Articular chondrocyte of knee joint (primary cell): ENCODE results near the gene NUP58. TPM values are rescaled to one million over a fixed set of nuclear protein-coding genes. Genes with fewer than 3 reads are reported as not detected.

Experiments used
- total RNA-seq: library from RNA; depleted of rRNA; stranded (reverse); fragments of >200 nt; gene quantifications from 2 replicates; pipeline ENCODE4 v1.2.3, GENCODE V29; 2012

The NUP58 gene, protein sequence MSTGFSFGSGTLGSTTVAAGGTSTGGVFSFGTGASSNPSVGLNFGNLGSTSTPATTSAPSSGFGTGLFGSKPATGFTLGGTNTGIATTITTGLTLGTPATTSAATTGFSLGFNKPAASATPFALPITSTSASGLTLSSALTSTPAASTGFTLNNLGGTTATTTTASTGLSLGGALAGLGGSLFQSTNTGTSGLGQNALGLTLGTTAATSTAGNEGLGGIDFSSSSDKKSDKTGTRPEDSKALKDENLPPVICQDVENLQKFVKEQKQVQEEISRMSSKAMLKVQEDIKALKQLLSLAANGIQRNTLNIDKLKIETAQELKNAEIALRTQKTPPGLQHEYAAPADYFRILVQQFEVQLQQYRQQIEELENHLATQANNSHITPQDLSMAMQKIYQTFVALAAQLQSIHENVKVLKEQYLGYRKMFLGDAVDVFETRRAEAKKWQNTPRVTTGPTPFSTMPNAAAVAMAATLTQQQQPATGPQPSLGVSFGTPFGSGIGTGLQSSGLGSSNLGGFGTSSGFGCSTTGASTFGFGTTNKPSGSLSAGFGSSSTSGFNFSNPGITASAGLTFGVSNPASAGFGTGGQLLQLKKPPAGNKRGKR
- total RNA-seq = 51.8 and 52.5 TPM in 2 replicates

GRCh38 chr13:25301347-25302113, at the start of gene NUP58:
Gene NUP58, plus strand, starts transcription at chr13:25301625. Its CDS starts 149 bp downstream, at chr13:25301774.

DNA sequence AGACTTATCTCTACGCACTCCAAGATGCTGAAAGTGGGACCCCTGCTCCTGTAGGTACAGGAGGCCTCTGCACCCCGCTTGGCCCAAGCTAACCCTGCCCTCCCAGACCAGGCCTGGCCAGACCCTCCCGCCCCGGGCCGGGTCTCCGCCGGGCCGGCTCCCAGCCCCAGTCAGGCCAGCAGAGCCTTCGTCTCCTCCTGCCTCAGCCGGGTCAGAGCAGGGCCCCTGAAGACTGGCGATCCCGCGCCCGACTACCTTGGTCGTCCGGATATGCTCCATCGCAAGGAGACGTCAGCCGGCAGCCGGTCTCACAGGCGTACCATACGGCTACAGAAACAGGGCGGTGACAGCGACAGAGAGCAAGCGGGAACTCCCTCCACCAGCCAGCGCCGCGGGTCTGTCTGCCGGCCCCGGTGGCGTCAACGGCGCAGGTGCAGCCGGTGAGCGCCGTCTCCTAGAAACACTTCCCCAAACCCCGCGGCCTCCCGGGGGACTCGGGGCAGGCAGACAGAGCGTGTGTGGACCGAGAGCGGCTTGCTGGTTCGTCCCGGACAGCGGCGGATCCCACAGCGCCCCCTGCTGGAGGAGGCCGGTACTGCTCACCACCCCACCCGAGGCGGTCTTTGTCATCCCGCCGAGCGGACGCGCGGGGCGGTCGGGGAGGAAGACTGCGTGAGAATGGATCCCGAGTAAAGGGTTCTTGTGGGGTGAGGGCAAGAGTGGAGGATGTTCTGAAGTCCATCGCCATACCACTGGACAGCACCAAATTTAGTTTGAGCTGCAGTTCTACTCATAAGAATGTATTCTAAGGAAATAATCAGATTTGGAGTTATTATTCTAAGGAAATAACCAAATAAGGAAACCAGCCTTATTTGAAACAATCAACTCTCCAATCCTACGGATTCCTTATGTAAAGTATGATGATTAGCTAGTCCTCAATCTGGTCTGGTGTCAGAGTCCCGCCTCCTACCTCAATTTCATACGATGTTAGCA, 14.2 kb upstream of the NUP58 start, which contains the start of gene MTMR6:
Gene MTMR6 (minus strand): TSS at position 520 of the 993 bp plus-strand sequence. CDS start 241 bp downstream, at position 279.

DNA sequence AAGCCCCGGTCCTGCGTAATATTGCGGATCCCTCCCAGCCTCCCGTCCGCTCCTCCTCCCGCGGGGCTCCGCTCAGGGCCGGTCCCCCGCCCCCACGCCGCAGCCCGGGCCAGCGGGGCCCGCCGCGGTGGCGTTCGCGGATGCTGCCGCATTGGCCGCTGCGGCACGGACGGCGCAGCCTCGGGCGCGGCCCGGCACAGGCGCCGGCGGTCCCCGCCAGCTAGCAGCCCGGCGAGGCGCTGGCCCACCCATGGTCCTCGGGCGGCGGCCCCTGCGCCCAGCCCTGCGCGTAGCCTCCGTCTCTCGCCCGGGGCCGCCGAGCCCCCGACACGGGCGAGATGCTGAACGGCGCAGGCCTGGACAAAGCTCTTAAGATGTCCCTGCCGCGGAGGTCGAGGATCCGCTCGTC, 70.5 kb downstream of the NUP58 start, which contains the start of gene ATP8A2:
Gene ATP8A2 (plus strand): TSS at position 100 of the 409 bp plus-strand sequence. CDS start 239 bp downstream, at position 339.

Other genes starting within 250 kb of the NUP58 start
- gene PABPC3, start 205.5 kb upstream of the NUP58 start, total RNA-seq = 0.39 and 0.43 TPM in 2 replicates
- gene AMER2, start 129.3 kb upstream of the NUP58 start, total RNA-seq = not detected in 2 replicates
- gene MTMR6, start 14.1 kb upstream of the NUP58 start, total RNA-seq = 32.9 and 33.1 TPM in 2 replicates
- 0.11 and 0.13 TPM in 2 replicates for gene ATP8A2, start 70.3 kb downstream of the NUP58 start, total RNA-seq